Prostate gland (tissue), 2 donors: ENCODE results near the gene SLC6A11.

Experiments
- POLR2A ChIP-seq: fragments of 450-650 bp; IDR thresholded peaks from one replicate; pipeline ENCODE4 v1.6.1; 2016; ENCODE audit warnings: antibody characterized with exemption, mild to moderate bottlenecking
- TF ChIP-seq, protein P1 (sequence below), 4 experiments: fragments of 200-600 bp in 2 of 4; fragments of 450-650 bp in 2 of 4; sonication (generic) in 2 of 4; IDR thresholded peaks; 1 replicate in 3 of 4; 2 replicates in 1 of 4; pipeline ENCODE4 v1.5.1; 2016 to 2019; ENCODE audit warnings: antibody characterized with exemption in 4 of 4, mild to moderate bottlenecking in 2 of 4, moderate library complexity in 2 of 4

DNA sequence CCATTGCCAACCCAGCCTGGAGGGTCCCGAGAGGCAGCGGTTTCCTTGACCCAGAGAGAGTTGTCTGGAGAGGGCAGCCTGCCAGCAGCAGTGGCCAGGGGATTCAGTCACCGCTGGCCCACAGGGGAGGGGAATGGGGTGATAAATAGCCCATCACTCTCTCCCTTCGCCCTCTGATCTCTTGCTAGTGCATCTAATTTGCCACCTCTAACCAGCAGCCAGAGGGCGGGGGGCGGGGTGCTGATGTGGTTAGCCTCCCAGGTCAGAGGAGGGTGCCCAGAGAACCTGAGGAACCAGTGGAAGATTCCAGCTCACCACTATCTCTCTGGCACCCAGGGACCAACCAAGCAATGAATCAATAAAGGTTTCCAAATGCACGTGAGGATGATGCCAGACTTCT lies 35.1 kb upstream of the SLC6A11 start:
- TF ChIP-seq, protein P1, sequence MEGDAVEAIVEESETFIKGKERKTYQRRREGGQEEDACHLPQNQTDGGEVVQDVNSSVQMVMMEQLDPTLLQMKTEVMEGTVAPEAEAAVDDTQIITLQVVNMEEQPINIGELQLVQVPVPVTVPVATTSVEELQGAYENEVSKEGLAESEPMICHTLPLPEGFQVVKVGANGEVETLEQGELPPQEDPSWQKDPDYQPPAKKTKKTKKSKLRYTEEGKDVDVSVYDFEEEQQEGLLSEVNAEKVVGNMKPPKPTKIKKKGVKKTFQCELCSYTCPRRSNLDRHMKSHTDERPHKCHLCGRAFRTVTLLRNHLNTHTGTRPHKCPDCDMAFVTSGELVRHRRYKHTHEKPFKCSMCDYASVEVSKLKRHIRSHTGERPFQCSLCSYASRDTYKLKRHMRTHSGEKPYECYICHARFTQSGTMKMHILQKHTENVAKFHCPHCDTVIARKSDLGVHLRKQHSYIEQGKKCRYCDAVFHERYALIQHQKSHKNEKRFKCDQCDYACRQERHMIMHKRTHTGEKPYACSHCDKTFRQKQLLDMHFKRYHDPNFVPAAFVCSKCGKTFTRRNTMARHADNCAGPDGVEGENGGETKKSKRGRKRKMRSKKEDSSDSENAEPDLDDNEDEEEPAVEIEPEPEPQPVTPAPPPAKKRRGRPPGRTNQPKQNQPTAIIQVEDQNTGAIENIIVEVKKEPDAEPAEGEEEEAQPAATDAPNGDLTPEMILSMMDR (IDR thresholded peaks at IDR 0.05): no peak
- TF ChIP-seq POLR2A: no peak
